HG02840 (cell line): Measurements from ENCODE around the gene WNT6.

ENCODE experiments used
- ATAC-seq: cut with Tn5 transposase; IDR thresholded peaks from one replicate; pipeline ENCODE4 v1.9.1; 2021; ENCODE audit warnings: mild to moderate bottlenecking, moderate library complexity, moderate number of reproducible peaks; ENCODE audit not compliant: unreplicated experiment, low FRiP score

WNT6 gene

DNA sequence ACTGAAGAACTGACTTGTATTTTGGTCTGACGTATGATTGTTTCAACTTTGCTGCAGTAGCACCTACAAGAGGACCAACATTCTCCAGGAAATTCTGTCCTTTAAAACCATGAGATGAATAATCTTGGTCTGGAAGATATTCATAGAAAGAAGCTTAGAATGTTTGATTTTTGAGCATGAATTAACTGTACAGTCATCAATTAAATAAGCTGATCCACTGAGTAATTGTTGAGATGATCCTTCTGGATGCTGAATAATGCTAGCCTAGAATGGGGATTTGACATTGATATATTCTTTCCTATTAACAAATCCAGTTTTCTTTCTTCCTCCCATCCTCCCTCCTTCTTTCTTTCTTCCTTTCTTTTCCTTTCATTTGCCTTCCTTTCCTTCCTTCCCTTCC is 60.9 kb downstream of the WNT6 start:
- no peak for ATAC-seq
